WERI-Rb-1 (cell line): ENCODE measurements around the gene FAM110D.

Experiments
- DNase-seq: peaks from one replicate; pipeline ENCODE4 v3.0.0-alpha.2; 2020
- H3K27ac ChIP-seq: fragments of 250-450 bp; sonication (Bioruptor Pico); 2 replicates; pipeline ENCODE4 v1.5.1; 2020; ENCODE audit warnings: mild to moderate bottlenecking, moderate library complexity
- H3K27me3 ChIP-seq: fragments of 250-450 bp; sonication (Bioruptor Pico); 2 replicates; pipeline ENCODE4 v1.5.1; 2021; ENCODE audit warnings: mild to moderate bottlenecking, low read depth, moderate library complexity; ENCODE audit not compliant: insufficient read depth, severe bottlenecking
- H3K36me3 ChIP-seq: fragments of 250-450 bp; sonication (Bioruptor Pico); 2 replicates; pipeline ENCODE4 v1.5.1; 2020; ENCODE audit warnings: mild to moderate bottlenecking, moderate library complexity
- H3K4me3 ChIP-seq: 2 replicates; pipeline ENCODE4 v1.5.1; 2011; ENCODE audit warnings: low read depth, mild to moderate bottlenecking, control low read depth, low read length
- H3K9me3 ChIP-seq: fragments of 250-450 bp; sonication (Bioruptor Pico); 2 replicates; pipeline ENCODE4 v1.5.1; 2021; ENCODE audit warnings: mild to moderate bottlenecking, moderate library complexity; ENCODE audit not compliant: severe bottlenecking
- TF ChIP-seq, protein P1 (sequence below): IDR thresholded peaks from 2 replicates; pipeline ENCODE4 v1.5.1; 2011; ENCODE audit warnings: low read depth, mild to moderate bottlenecking, control low read depth, inconsistent platforms, low read length

Gene FAM110D

DNA sequence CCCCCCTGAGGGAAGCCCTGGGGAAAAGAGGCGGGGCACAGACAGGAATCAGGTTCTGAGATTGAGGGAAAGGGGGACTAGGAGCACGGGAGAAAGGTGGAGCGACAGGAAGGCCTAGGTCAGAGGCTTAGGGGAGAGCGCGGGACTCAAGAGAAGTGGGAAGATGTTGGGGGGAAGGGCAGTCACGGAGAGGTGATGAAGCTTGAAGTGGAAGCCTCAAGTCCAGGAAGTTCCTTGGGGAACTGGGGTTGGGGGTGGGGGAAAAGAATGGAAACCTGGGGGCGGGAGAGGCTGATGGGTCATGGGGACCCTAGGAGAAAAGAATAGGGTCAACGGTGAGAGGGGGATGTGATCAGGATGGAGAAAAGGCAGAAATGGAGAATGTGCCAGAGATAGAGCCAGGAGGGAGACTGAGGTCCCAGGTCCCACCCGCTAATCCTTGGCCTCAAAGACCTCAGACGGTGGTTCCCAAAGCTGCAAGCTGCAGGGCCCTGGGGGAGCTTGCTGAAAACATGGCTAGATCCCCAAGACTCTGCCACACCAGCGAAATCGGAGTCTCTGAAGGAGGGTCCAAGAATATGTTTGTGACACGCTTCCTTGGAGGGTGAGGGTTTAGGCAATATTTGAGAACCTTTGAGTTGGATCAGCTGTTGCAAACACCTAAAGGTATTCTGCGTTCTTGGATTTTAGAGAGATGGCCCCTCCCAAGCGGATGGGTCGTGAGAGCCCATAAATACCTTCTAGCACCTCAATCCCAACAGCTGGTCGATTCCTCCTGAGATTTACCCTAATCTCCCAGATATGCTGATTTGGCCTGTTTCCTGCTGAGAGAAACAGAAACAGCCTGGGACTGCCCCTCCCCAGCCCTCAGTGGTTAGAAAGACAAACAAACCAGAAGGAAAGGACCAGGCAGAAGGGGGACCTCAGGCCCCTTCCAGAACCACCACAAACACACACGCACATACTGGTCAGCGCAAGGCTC lies 6.3 kb downstream of the FAM110D start:
- Histone ChIP-seq H3K9me3 (no peaks in the 10 kb centered on the region), H3K36me3 (no peaks in the 10 kb centered on the region), H3K27ac (peak overlapping the region; percentile 51), H3K27me3 (no peaks in the 10 kb centered on the region), H3K4me3 (peak overlapping the region; percentile 39)
- TF ChIP-seq, protein P1, sequence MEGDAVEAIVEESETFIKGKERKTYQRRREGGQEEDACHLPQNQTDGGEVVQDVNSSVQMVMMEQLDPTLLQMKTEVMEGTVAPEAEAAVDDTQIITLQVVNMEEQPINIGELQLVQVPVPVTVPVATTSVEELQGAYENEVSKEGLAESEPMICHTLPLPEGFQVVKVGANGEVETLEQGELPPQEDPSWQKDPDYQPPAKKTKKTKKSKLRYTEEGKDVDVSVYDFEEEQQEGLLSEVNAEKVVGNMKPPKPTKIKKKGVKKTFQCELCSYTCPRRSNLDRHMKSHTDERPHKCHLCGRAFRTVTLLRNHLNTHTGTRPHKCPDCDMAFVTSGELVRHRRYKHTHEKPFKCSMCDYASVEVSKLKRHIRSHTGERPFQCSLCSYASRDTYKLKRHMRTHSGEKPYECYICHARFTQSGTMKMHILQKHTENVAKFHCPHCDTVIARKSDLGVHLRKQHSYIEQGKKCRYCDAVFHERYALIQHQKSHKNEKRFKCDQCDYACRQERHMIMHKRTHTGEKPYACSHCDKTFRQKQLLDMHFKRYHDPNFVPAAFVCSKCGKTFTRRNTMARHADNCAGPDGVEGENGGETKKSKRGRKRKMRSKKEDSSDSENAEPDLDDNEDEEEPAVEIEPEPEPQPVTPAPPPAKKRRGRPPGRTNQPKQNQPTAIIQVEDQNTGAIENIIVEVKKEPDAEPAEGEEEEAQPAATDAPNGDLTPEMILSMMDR, result no peak
- peak; percentile 51 for DNase-seq

DNA sequence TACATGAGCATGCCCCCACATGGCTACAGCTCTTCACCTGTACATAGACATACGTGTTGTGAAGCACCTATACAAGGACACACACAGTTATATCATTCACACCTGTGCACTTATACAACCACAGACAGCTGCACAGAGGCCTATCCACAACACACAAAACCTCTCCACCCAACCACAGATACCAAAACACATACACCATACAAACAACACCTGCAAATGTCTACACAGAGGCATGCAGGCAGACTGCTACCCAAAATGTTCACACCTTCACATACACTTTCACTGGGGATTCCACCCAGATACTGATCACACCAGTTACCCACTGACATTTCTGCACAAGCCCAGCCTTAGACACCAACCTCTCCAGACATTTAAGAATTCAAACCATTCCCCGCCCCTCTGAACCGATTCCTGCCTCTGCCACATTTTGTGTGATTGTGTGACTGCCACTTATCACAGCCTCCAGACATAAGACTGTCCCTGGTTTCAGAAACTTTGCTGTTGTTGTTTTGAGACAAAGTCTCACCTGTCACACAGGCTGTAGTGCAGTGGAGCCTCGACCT lies 7.9 kb downstream of the FAM110D start:
- no peak overlapping the region for H3K4me3 ChIP-seq
- no peaks in the 10 kb centered on the region for H3K9me3 ChIP-seq
- TF ChIP-seq, protein P1, result no peak
- peaks cover 3% of the 10 kb centered on the region; the same call in 1 of the 2 replicates for H3K36me3 ChIP-seq
- H3K27ac ChIP-seq, result no peak overlapping the region
- DNase-seq, result no peak
- H3K27me3 ChIP-seq, result no peaks in the 10 kb centered on the region

DNA sequence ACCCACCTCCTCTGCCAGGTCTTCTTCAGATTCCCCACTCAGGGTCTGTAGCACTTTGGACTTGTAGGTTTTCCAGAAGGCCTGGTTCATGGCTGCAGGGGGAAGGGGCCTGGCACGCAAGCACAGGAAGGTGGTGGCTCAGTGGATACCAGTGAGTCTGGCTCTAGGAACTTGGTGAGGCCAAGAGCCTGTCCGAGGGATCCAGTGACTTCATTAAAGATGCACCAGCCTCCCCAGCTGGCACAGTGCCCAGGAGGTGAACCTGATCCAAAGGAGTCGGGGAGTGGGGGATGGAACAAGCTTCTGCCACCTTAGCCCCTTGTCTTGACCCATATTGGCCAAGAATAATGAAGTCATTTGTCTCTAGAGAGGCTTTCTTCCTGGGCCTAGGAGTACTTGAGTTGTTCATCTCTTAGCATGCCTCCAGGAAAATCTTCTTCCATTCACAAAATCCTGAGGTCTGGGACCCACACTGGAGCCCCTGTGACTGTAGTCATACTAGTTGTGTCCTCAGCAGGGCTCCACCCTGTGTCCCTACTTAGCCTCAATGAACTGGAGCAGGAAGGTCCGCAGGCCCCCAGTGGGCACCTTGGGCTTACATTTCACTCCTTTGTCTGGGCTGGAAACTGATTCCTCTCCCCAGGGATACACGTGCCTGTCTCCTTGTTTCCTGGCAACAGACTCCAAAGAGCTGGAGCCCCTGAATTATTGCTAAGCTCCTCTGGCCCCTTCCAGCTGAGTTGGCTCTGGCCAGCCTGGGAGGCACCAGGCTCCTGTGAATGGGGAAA lies 9.7 kb downstream of the FAM110D start, which contains the start of gene C1orf232:
Gene C1orf232, minus strand, starts transcription at position 554 of the 788 bp plus-strand sequence. Its CDS starts 464 bp downstream, at position 90.
- H3K27ac ChIP-seq, result peak within 1 kb of the TSS; percentile 54; the same call in 1 of the 2 replicates

DNA sequence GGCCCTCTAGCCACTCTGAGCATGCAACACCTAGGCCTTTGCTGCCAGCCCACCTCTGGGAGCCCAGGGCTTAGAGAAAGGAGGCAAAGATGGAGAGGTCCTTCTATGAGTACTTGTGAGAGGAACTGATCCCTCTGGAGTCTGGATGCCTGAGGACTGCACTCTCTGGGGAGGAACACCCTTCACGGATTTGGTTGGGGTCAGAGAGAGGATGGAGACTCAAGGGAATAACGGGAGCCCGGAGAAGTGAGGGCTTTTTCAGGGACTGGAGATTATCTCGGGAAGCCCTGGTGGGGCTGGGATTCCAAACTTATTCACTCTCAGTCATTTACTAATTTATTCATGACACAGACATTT lies 10.3 kb downstream of the FAM110D start:
- no peak for DNase-seq
- Histone ChIP-seq H3K27ac (no peak overlapping the region), H3K9me3 (no peaks in the 10 kb centered on the region), H3K27me3 (no peaks in the 10 kb centered on the region), H3K4me3 (no peak overlapping the region), H3K36me3 (peaks cover 3% of the 10 kb centered on the region; the same call in 1 of the 2 replicates)
- TF ChIP-seq, protein P1, result no peak

More for the DNA sequence above, 9.7 kb downstream of the FAM110D start, which contains the start of gene C1orf232:
- Histone ChIP-seq H3K36me3 (peaks cover 3% of the 10 kb centered on the region; the same call in 1 of the 2 replicates), H3K4me3 (peak within 1 kb of the TSS; percentile 62), H3K27me3 (no peaks in the 10 kb centered on the region), H3K9me3 (no peaks in the 10 kb centered on the region)
- DNase-seq, result no peak
- TF ChIP-seq, protein P1, result no peak

DNA sequence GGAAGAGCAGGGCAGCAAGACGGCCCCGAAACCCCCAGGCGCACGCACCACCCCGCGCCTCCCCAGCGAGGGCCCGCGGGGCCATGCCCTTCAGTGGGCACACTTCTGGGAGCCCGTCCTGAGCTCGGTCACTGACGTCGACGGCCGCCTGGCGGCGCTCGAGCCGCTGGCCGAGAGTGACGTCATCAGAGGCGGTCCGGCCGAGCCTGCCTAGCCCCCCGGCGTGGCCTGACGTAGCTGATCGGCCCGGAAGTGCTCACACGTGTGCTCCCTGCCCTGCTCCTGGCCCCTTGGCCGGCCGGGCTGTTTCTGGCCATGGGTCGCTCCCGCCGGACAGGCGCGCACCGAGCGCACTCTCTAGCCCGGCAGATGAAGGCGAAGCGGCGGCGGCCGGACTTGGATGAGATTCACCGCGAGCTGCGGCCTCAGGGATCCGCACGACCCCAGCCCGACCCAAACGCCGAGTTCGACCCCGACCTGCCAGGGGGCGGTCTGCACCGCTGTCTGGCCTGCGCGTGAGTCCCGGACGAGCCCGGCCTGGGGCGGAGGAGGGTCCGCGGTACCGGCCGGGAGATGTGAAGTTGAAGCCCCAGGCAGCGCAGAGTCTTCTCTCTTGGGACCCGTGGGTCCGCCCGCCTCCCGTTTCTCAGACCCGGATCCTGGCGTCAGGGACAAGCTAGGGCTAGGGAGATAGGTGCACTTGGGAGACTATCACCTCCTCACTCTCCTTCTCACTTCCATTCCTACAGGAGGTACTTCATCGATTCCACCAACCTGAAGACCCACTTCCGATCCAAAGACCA lies 11.0 kb downstream of the FAM110D start, which contains the start of gene ZNF593:
Gene ZNF593, plus strand, starts transcription at position 240 of the 803 bp plus-strand sequence. Its CDS starts 76 bp downstream, at position 316.
- Histone ChIP-seq H3K27me3 (no peaks in the 10 kb centered on the region), H3K9me3 (no peaks in the 10 kb centered on the region), H3K27ac (peak within 1 kb of the TSS; percentile 54; the same call in 1 of the 2 replicates), H3K36me3 (peaks cover 3% of the 10 kb centered on the region; the same call in 1 of the 2 replicates), H3K4me3 (peak within 1 kb of the TSS; percentile 62)
- DNase-seq, result peak; percentile 91
- TF ChIP-seq, protein P1, result peak; percentile 98
